Measurements from ENCODE around the gene ZBTB7C.

The ZBTB7C gene

GRCh38 chr18:48085781-48086487 lies 323.2 kb downstream of the ZBTB7C start:
- DNase-seq (ENCODE audit: low read depth): no peak

- DNase-seq (ENCODE audit: low read depth): no peak
These were observed 324.3 kb downstream of the ZBTB7C start for GRCh38 chr18:48084858-48085257.

GRCh38 chr18:48084041-48084757 lies 325.0 kb downstream of the ZBTB7C start:
- no peak for DNase-seq (ENCODE audit: low read depth)

- DNase-seq (ENCODE audit: low read depth): no peak
These were observed 328.6 kb downstream of the ZBTB7C start for GRCh38 chr18:48080546-48080945.

GRCh38 chr18:48079885-48080284 lies 329.3 kb downstream of the ZBTB7C start:
- DNase-seq (ENCODE audit: low read depth): no peak

GRCh38 chr18:48078448-48078847 lies 330.7 kb downstream of the ZBTB7C start:
- no peak for DNase-seq (ENCODE audit: low read depth)

- no peak for DNase-seq (ENCODE audit: low read depth)
These were observed 331.9 kb downstream of the ZBTB7C start for GRCh38 chr18:48077291-48077690.

GRCh38 chr18:48076461-48076860 lies 332.7 kb downstream of the ZBTB7C start:
- no peak for DNase-seq (ENCODE audit: low read depth)

- DNase-seq (ENCODE audit: low read depth): no peak
These were observed 333.5 kb downstream of the ZBTB7C start for GRCh38 chr18:48075707-48076093.

GRCh38 chr18:48074929-48075706 lies 334.1 kb downstream of the ZBTB7C start:
- DNase-seq (ENCODE audit: low read depth): no peak

GRCh38 chr18:48073211-48073930 lies 335.8 kb downstream of the ZBTB7C start:
- no peak for DNase-seq (ENCODE audit: low read depth)

- no peak for DNase-seq (ENCODE audit: low read depth)
These were observed 336.6 kb downstream of the ZBTB7C start for GRCh38 chr18:48072428-48073204.

GRCh38 chr18:48068916-48069445 lies 340.2 kb downstream of the ZBTB7C start:
- DNase-seq (ENCODE audit: low read depth): no peak

- DNase-seq (ENCODE audit: low read depth): no peak
These were observed 342.9 kb downstream of the ZBTB7C start for GRCh38 chr18:48066225-48066652.

GRCh38 chr18:48065601-48065995 lies 343.6 kb downstream of the ZBTB7C start:
- no peak for DNase-seq (ENCODE audit: low read depth)

GRCh38 chr18:48064978-48065600 lies 344.1 kb downstream of the ZBTB7C start:
- no peak for DNase-seq (ENCODE audit: low read depth)

GRCh38 chr18:48061781-48062570 lies 347.2 kb downstream of the ZBTB7C start:
- no peak for DNase-seq (ENCODE audit: low read depth)

GRCh38 chr18:48060970-48061369 lies 348.2 kb downstream of the ZBTB7C start:
- no peak for DNase-seq (ENCODE audit: low read depth)

- no peak for DNase-seq (ENCODE audit: low read depth)
These were observed 348.8 kb downstream of the ZBTB7C start for GRCh38 chr18:48060346-48060745.

Data from activated T-cell treated with anti-CD3 and anti-CD28 coated beads for 1 hour (primary cell).